Activated CD8-positive, alpha-beta memory T cell treated with anti-CD3 and anti-CD28 coated beads, Interleukin-2, amount 10 ng/mL, durations not matched to agents 7 days and 5 days (primary cell): ENCODE data around the gene MESD. TPM values are rescaled to one million over a fixed set of nuclear protein-coding genes. Genes with fewer than 3 reads are reported as not detected.
A peak's percentile ranks its signal among the peaks of the same experiment; 100 is the strongest.

ENCODE experiments used
- ATAC-seq: fragments of 150-1000 bp; cut with Tn5 transposase; one replicate; pipeline ENCODE4 v1.10.0; 2021; ENCODE audit warnings: moderate library complexity
- CTCF ChIA-PET: fragments of 350-600 bp; sonication (Branson Sonifier 250); formaldehyde crosslinking; loops from one replicate; lab custom pipeline; 2021; ENCODE audit warnings: antibody characterized with exemption; lab: Charles Lee
- DNase-seq: peaks from one replicate; pipeline ENCODE4 v3.0.0-alpha.2; 2020
- H3K27ac Mint-ChIP-seq: one replicate; pipeline ENCODE4 v1.8.0; 2021; ENCODE audit warnings: mild to moderate bottlenecking, mixed read lengths
- H3K27me3 Mint-ChIP-seq: one replicate; pipeline ENCODE4 v1.8.0; 2021; ENCODE audit warnings: mixed read lengths
- H3K36me3 Mint-ChIP-seq: one replicate; pipeline ENCODE4 v1.8.0; 2021; ENCODE audit warnings: mild to moderate bottlenecking, mixed read lengths
- H3K4me1 Mint-ChIP-seq: one replicate; pipeline ENCODE4 v1.8.0; 2021; ENCODE audit warnings: mixed read lengths
- H3K4me3 Mint-ChIP-seq: one replicate; pipeline ENCODE4 v1.8.0; 2021; ENCODE audit warnings: mild to moderate bottlenecking, moderate library complexity, mixed read lengths
- H3K9me3 Mint-ChIP-seq: one replicate; pipeline ENCODE4 v1.8.0; 2022; ENCODE audit warnings: low read depth, mixed read lengths
- total RNA-seq, 2 experiments: library from RNA; stranded (reverse); gene quantifications; one replicate each; pipeline ENCODE4 v1.2.3, GENCODE V29; 2021

Gene MESD
- total RNA-seq, 2 experiments from 2014 or later = 27.6 to 27.8 TPM

GRCh38 chr15:80996247-80996646 is 6.6 kb upstream of the MESD start:
- CTCF ChIA-PET = interaction anchor here (1.0 to 7.1 kb wide), 4 partner anchors 110 to 269 kb away, joined by 4 to 52 read pairs (median 4); no protein-coding TSS in a partner anchor
- Mint-ChIP-seq H3K4me3 (no peak overlapping the region), H3K36me3 (peaks cover 3% of the 10 kb centered on the region), H3K4me1 (peaks cover 36% of the 10 kb centered on the region), H3K9me3 (no peaks in the 10 kb centered on the region), H3K27ac (no peak overlapping the region), H3K27me3 (no peaks in the 10 kb centered on the region)
- DNase-seq = peak; percentile 45
- no peak for ATAC-seq

DNA sequence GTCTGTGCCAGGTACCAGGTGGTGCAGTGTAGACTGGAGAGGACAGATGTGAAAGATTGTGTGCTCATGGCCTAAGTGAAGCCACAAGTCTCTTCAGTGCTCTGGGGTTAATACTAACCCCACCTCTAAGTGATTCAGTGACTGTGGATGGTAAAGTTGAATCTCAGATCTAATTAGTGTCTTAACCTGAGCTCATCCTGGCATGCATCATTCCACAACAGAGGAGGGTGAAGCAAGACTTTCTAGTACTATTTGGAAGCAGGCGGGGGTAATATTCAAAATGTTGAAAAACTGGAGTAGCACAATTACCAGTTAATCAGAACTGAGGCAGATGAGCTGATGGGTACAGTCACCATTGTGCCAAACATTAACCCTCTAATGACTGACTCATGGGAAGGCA is 2.8 kb upstream of the MESD start:
- ATAC-seq (no peak), DNase-seq (no peak)
- Mint-ChIP-seq H3K36me3 (peaks cover 14% of the 10 kb centered on the region), H3K27me3 (no peaks in the 10 kb centered on the region), H3K27ac (no peak overlapping the region), H3K9me3 (no peaks in the 10 kb centered on the region), H3K4me3 (no peak overlapping the region), H3K4me1 (peaks cover 43% of the 10 kb centered on the region)
- CTCF ChIA-PET = interaction anchor here (2.6 to 7.1 kb wide), 3 partner anchors 9 to 273 kb away, joined by 9 to 52 read pairs (median 14); partner anchors contain the start of gene TLNRD1

DNA sequence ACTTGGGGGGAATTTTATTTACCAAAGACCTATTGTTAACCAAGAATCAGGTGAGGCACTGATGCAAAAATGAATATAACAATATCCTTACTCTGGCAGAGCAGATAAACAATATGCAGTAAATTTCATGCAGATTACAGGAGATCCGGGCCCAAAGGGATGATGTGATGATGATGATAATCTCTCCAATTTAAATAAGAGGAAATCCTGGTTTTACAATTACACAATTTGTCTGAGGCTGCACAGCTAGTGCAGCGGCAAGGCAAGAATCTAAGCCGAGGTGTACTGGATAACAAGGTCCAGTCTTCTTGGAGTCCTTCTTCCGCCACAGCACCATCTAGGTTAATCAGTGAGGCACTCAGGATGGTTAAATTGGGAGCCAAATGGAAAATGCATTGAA is 2.4 kb upstream of the MESD start:
- H3K27me3 Mint-ChIP-seq = no peaks in the 10 kb centered on the region
- H3K27ac Mint-ChIP-seq = peak overlapping the region; percentile 70
- peaks cover 42% of the 10 kb centered on the region for H3K4me1 Mint-ChIP-seq

GRCh38 chr15:80991421-80991820 is 1.8 kb upstream of the MESD start:
- peaks cover 47% of the 10 kb centered on the region for H3K4me1 Mint-ChIP-seq
- H3K27ac Mint-ChIP-seq = peak overlapping the region; percentile 70
- H3K36me3 Mint-ChIP-seq = peaks cover 17% of the 10 kb centered on the region
- ATAC-seq = no peak
- DNase-seq = peak; percentile 68
- no peaks in the 10 kb centered on the region for H3K9me3 Mint-ChIP-seq
- no peaks in the 10 kb centered on the region for H3K27me3 Mint-ChIP-seq
- CTCF ChIA-PET = interaction anchor here (0.7 to 7.1 kb wide), 7 partner anchors 10 to 274 kb away, joined by 4 to 52 read pairs (median 8); partner anchors contain the start of gene TLNRD1
- peak overlapping the region; percentile 23 for H3K4me3 Mint-ChIP-seq

More for the DNA sequence above, 2.4 kb upstream of the MESD start:
- Mint-ChIP-seq H3K9me3 (no peaks in the 10 kb centered on the region), H3K4me3 (no peak overlapping the region), H3K36me3 (peaks cover 16% of the 10 kb centered on the region)
- DNase-seq (no peak), ATAC-seq (no peak)
- CTCF ChIA-PET = interaction anchor here (1.2 to 7.1 kb wide), 6 partner anchors 9 to 273 kb away, joined by 4 to 52 read pairs (median 8); partner anchors contain the start of gene TLNRD1

DNA sequence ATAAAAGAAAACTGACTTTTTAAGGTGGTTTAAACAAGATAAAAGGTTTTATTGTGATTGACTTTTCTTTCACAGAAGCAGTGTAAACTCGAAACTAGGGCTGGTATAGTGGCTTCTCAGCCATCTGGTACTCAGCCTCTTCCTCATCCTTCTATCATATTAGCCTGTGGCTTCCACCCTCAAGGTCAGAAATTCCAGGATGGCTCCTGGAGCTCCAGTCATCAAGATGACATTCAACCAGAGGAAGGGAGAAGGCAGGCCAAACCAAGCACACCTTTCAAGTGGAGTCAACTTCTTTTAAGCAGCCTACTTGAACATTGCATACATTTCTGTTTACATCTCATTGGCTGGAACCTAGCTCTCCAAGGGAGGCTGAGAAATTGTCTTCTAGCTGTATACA is 1.3 kb upstream of the MESD start:
- ATAC-seq (no peak), DNase-seq (no peak)
- peaks cover 20% of the 10 kb centered on the region for H3K36me3 Mint-ChIP-seq
- H3K9me3 Mint-ChIP-seq = no peaks in the 10 kb centered on the region
- H3K4me3 Mint-ChIP-seq = peak overlapping the region; percentile 23
- H3K27ac Mint-ChIP-seq = peak overlapping the region; percentile 70
- CTCF ChIA-PET = interaction anchor here (0.7 to 7.1 kb wide), 8 partner anchors 8 to 275 kb away, joined by 3 to 52 read pairs (median 7); partner anchors contain the start of gene TLNRD1
- H3K4me1 Mint-ChIP-seq = peaks cover 50% of the 10 kb centered on the region
- H3K27me3 Mint-ChIP-seq = no peaks in the 10 kb centered on the region

DNA sequence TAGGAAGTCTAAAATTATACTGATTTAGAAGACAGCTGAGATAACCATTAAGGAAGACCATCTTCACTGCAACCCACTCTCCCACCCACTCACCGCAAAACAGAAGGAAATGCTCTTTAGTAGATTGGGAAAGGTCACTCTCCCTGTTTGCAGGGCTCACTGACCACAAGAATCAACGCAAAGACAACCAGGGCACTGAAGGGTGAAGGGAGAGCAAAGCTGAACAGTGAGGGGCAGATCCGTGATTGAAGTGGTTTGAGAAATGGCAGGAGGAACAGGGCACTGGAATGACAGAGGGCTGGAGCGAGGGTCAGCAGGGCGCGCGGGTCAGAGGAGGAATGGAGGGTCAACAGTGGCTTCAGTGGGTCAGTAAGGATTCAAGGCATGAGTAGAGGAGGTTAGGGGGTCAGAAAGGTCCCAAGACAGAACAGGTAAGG is 520 bp downstream of the MESD start:
- Mint-ChIP-seq H3K27me3 (no peaks in the 10 kb centered on the region), H3K36me3 (peaks cover 28% of the 10 kb centered on the region), H3K4me3 (peak overlapping the region; percentile 100), H3K27ac (peak overlapping the region; percentile 96), H3K9me3 (no peaks in the 10 kb centered on the region), H3K4me1 (peaks cover 63% of the 10 kb centered on the region)
- ATAC-seq (no peak), DNase-seq (no peak)
- CTCF ChIA-PET = interaction anchor here (1.2 to 2.4 kb wide), 3 partner anchors 12 to 277 kb away, joined by 3 to 12 read pairs (median 3); no protein-coding TSS in a partner anchor

- DNase-seq = no peak
- no peaks in the 10 kb centered on the region for H3K27me3 Mint-ChIP-seq
- CTCF ChIA-PET = interaction anchor here (1.2 to 2.4 kb wide), 3 partner anchors 11 to 277 kb away, joined by 3 to 12 read pairs (median 3); no protein-coding TSS in a partner anchor
- peak overlapping the region; percentile 100 for H3K4me3 Mint-ChIP-seq
- no peak for ATAC-seq
- H3K4me1 Mint-ChIP-seq = peaks cover 67% of the 10 kb centered on the region
- H3K27ac Mint-ChIP-seq = peak overlapping the region; percentile 96
- H3K9me3 Mint-ChIP-seq = no peaks in the 10 kb centered on the region
- peaks cover 31% of the 10 kb centered on the region for H3K36me3 Mint-ChIP-seq
Measured at GRCh38 chr15:80988148-80988796, 1.3 kb downstream of the MESD start.

DNA sequence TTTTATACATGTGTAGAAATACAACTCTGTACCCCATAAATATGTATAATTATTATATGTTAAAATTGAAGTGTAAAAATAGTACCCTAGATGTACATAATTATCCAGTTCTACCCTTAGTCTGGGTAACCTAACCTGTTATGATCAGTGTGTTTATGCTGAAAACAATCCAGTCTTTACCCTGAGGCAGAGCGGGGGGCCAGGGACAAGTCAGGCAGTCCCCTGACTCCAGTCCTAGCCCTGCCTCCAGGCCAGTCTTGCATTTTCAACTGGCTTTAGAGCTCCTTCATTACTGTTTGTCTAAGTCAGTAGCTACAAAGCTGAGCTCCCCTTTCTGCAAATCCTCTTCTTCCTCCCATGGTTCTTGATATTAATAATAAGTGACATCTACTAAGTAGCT is 3.1 kb downstream of the MESD start:
- H3K27ac Mint-ChIP-seq = no peak overlapping the region
- no peaks in the 10 kb centered on the region for H3K27me3 Mint-ChIP-seq
- CTCF ChIA-PET = interaction anchor here (1.6 kb wide), 1 partner anchor 279 kb away, joined by 5 read pairs; no protein-coding TSS in a partner anchor
- ATAC-seq (no peak), DNase-seq (no peak)
- H3K4me3 Mint-ChIP-seq = no peak overlapping the region
- peaks cover 41% of the 10 kb centered on the region for H3K36me3 Mint-ChIP-seq
- peaks cover 64% of the 10 kb centered on the region for H3K4me1 Mint-ChIP-seq
- no peaks in the 10 kb centered on the region for H3K9me3 Mint-ChIP-seq

DNA sequence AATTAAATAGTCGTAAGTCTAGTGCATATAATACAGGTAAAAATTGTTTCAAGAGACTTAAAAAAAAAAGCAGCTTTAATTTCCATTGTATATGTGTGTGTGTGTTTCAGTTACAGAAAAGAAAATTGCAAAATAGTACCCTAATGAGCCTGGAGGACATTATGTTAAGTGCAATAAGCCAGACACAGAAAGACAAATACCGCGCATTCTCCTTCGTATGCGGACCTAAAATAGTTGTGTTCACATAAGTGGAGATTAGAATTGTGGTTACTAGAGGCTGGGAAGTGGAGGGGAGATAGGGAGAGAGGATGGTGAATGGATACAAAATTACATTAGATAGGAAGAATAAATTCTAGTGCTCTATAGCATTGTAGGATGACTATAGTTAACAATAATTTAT is 3.6 kb downstream of the MESD start:
- Mint-ChIP-seq H3K4me3 (no peak overlapping the region), H3K27ac (no peak overlapping the region), H3K27me3 (no peaks in the 10 kb centered on the region), H3K36me3 (peaks cover 41% of the 10 kb centered on the region), H3K4me1 (peaks cover 59% of the 10 kb centered on the region), H3K9me3 (no peaks in the 10 kb centered on the region)
- no peak for DNase-seq
- no peak for ATAC-seq
- CTCF ChIA-PET = interaction anchor here (1.4 to 1.6 kb wide), 2 partner anchors 16 to 280 kb away, joined by 3 to 5 read pairs; no protein-coding TSS in a partner anchor

GRCh38 chr15:80984856-80985255 is 4.8 kb downstream of the MESD start:
- peak overlapping the region; percentile 25 for H3K4me3 Mint-ChIP-seq
- peaks cover 44% of the 10 kb centered on the region for H3K36me3 Mint-ChIP-seq
- no peak for ATAC-seq
- no peaks in the 10 kb centered on the region for H3K27me3 Mint-ChIP-seq
- peaks cover 49% of the 10 kb centered on the region for H3K4me1 Mint-ChIP-seq
- DNase-seq = no peak
- CTCF ChIA-PET = interaction anchor here (0.6 to 1.4 kb wide), 3 partner anchors 15 to 281 kb away, joined by 3 read pairs; no protein-coding TSS in a partner anchor
- H3K27ac Mint-ChIP-seq = peak overlapping the region; percentile 57
- no peaks in the 10 kb centered on the region for H3K9me3 Mint-ChIP-seq

GRCh38 chr15:80982839-80983238 is 6.8 kb downstream of the MESD start:
- Mint-ChIP-seq H3K27me3 (no peaks in the 10 kb centered on the region), H3K36me3 (peaks cover 46% of the 10 kb centered on the region), H3K4me3 (no peak overlapping the region), H3K9me3 (no peaks in the 10 kb centered on the region), H3K4me1 (peaks cover 49% of the 10 kb centered on the region), H3K27ac (no peak overlapping the region)
- CTCF ChIA-PET = interaction anchor here (0.6 to 1.1 kb wide), 2 partner anchors 283 to 286 kb away, joined by 3 read pairs; no protein-coding TSS in a partner anchor
- DNase-seq (no peak), ATAC-seq (no peak)

- Mint-ChIP-seq H3K27me3 (no peaks in the 10 kb centered on the region), H3K27ac (no peak overlapping the region), H3K36me3 (peaks cover 49% of the 10 kb centered on the region), H3K9me3 (no peaks in the 10 kb centered on the region), H3K4me1 (peaks cover 50% of the 10 kb centered on the region), H3K4me3 (no peak overlapping the region)
- DNase-seq (no peak), ATAC-seq (no peak)
- CTCF ChIA-PET = interaction anchor here (0.6 to 1.1 kb wide), 2 partner anchors 284 to 286 kb away, joined by 3 read pairs; no protein-coding TSS in a partner anchor
Measured at GRCh38 chr15:80982205-80982604, 7.4 kb downstream of the MESD start.

DNA sequence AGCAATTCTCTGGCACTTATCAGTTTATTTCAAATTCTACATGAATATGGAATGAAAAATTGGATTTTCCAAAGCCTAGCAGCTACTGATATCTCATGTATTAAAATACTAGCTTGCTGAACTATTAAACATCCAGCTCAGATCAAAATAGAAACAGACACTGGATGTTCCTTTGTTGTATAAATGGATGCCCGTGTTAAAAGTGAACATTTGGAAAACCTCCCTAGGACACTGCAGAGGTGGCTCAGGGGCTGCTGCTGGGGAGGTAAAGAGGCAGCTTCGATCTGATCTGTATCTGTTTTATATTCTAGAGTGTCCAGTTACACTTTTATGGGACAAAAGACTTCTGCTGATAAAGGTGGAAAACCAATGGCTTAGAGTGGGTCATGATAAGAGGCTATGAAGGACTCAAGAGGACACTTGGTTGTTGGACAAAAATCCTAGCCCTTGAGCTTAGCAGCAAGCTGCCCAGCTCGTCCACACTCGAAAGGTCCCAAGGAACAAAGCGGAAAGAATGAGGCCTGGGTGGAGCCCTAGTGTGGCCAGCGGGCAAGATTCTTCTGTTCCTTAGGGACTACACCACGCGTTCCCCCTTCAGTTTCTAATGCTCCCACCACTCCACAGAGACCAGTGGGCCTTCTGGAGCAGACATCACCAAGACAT is 9.9 kb downstream of the MESD start:
- no peak overlapping the region for H3K27ac Mint-ChIP-seq
- peaks cover 37% of the 10 kb centered on the region for H3K36me3 Mint-ChIP-seq
- no peaks in the 10 kb centered on the region for H3K27me3 Mint-ChIP-seq
- ATAC-seq (no peak), DNase-seq (no peak)
- no peak overlapping the region for H3K4me3 Mint-ChIP-seq
- CTCF ChIA-PET = interaction anchor here (1.4 to 2.3 kb wide), 3 partner anchors 10 to 286 kb away, joined by 5 to 10 read pairs (median 6); no protein-coding TSS in a partner anchor
- H3K9me3 Mint-ChIP-seq = no peaks in the 10 kb centered on the region
- peaks cover 50% of the 10 kb centered on the region for H3K4me1 Mint-ChIP-seq
